Inferior parietal cortex (tissue), 1 donor: Measurements from ENCODE around the gene RIPOR1.
"Not testable (repeated sequence)": the region's sequence is repeated elsewhere in the genome, so short reads cannot be mapped to it uniquely, and the experiment has no call there.

Source experiments
- DNase-seq: peaks from one replicate; pipeline ENCODE4 v3.0.0-alpha.2; 2016; ENCODE audit errors: extremely low spot score

The RIPOR1 gene, protein sequence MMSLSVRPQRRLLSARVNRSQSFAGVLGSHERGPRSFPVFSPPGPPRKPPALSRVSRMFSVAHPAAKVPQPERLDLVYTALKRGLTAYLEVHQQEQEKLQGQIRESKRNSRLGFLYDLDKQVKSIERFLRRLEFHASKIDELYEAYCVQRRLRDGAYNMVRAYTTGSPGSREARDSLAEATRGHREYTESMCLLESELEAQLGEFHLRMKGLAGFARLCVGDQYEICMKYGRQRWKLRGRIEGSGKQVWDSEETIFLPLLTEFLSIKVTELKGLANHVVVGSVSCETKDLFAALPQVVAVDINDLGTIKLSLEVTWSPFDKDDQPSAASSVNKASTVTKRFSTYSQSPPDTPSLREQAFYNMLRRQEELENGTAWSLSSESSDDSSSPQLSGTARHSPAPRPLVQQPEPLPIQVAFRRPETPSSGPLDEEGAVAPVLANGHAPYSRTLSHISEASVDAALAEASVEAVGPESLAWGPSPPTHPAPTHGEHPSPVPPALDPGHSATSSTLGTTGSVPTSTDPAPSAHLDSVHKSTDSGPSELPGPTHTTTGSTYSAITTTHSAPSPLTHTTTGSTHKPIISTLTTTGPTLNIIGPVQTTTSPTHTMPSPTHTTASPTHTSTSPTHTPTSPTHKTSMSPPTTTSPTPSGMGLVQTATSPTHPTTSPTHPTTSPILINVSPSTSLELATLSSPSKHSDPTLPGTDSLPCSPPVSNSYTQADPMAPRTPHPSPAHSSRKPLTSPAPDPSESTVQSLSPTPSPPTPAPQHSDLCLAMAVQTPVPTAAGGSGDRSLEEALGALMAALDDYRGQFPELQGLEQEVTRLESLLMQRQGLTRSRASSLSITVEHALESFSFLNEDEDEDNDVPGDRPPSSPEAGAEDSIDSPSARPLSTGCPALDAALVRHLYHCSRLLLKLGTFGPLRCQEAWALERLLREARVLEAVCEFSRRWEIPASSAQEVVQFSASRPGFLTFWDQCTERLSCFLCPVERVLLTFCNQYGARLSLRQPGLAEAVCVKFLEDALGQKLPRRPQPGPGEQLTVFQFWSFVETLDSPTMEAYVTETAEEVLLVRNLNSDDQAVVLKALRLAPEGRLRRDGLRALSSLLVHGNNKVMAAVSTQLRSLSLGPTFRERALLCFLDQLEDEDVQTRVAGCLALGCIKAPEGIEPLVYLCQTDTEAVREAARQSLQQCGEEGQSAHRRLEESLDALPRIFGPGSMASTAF

DNA sequence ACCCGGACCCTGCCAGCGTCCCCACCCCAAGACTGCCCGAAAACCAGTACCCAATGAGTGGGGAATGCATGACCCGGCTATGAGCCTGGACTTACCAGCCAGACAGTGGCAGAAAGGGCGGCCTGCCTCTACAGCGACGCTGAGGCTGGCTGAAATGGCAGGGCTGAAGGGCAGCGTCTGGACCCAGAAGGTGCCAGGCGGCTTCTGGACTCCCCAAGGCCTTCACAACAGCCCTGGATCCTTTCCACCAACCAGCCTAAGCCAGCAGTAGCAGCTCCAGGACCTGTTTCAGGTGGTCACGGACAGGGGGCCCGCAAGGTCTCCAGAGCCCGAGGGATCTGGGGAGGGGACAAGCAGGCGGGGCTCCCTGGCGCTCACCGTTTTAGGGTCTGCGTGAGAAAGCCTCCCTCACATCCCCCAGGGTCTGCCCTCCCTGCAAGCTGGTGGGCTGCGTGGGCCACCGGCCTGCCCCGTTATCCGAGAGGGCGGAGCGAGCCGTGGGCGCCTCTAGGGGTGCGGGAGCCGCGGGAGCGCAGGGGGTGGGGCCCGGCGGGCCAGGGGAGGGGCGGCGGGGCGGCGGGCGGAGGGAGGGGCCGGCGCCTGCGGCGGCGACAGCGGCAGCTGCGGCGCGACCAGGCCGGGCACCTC is at the start of gene RIPOR1:
TSS of gene RIPOR1 (plus strand) at position 608 of the 648 bp plus-strand sequence. CDS start 9,618 bp downstream, outside the sequence.
- DNase-seq, result no peak

GRCh38 chr16:67480833-67481560 is 47.6 kb upstream of the RIPOR1 start, which contains the start of gene ATP6V0D1:
ATP6V0D1 (minus strand) TSS chr16:67481157; CDS start chr16:67481086, 71 bp downstream.
- DNase-seq, result peak; percentile 99

DNA sequence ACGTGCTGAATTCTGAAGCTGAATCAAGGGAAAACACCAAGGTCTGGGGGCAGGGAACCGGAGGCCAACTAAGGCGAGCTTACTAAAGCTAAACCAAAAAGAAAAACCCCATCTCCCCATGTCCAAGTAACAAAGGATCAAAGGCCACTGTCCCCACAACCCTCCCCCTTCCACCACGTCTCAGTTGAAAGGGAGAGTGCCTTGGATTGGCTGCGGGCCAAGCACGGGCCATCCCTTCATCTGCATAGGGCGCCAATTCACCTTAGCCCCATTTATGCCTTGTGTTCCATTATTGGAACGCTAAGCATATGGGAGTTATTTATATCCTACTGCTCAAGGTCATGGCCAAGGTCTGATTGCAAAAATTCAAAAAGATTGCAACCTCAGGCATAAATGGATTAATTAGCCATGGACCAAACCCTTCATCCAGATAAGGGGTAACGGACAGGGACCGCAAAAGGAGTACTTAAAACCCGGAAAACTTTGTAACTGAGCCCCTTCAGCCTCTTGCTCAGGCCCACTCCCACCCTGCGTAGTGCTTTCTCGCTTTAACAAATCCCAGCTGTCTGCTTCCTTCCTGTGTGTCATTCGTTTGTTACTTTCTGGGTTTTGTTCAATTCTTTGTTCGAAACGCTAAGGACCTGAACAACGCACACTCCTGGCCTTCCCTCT is 46.9 kb upstream of the RIPOR1 start:
- peak; percentile 32 for DNase-seq

- DNase-seq, result no peak
Observed at GRCh38 chr16:67482233-67482924, 46.2 kb upstream of the RIPOR1 start.

DNA sequence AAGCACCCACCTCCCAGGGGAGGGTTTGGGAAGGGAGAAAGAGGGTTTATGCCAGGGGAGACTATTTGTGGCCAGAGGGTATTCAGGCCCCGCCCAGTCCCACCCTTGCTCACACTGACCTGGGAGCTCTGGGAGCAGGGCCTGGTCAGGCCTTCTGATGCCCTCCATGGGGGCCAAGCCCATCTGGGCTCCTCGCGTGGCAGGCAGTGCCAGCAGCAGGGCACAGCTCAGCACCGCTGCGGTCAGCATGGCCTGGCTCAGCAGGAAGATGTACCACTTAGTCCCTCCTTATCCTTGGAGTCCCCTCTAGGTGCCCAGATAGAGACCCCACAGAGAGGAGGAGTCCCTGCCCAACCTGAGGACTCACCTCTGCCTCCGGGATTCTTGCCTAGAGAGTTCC is 45.5 kb upstream of the RIPOR1 start, which contains the start of gene AGRP:
TSS of gene AGRP (minus strand) at position 398 of the 400 bp plus-strand sequence. CDS start at position 249, 149 bp downstream.
- DNase-seq, result no peak

GRCh38 chr16:67483731-67484525 is 44.7 kb upstream of the RIPOR1 start:
- no peak for DNase-seq

DNA sequence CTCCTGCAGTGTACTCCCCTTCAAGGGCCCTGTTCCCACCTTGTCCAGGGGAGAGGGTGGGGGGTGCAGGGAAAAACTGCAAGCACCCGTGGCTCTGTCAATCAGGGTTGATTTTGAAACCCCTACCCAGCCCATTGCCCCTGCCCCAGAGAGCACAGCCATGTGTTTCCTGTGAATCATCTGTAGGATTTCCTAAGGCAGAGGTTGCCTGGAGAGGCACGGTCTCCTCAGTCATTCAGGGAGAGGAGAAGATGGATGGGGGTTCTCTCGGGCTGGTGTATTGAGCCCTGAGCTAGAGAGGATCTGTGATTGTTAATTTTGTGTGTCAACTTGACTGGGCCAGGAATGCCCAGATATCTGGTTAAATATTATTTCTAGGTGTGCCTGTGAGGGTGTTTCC is 41.8 kb upstream of the RIPOR1 start:
- DNase-seq, result no peak

DNA sequence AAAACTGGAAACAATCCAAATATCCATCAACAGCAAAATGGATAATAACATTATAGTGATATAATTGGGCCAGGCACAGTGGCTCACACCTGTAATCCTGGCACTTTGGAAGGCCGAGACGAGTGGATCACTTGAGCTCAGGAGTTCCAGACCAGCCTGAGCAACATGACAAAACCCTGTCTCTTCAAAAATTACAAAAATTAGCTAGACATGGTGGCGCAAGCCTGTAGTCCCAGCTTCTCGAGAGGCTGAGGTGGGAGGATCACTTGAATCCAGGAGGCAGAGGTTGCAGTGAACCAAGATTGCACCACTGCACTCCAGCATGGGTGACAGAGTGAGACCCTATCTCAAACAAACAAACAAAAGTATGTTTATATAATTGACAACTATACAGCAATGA is 41.1 kb upstream of the RIPOR1 start:
- DNase-seq, result not testable (repeated sequence)

- DNase-seq, result no peak
Observed at GRCh38 chr16:67489401-67490083, 39.1 kb upstream of the RIPOR1 start.

DNA sequence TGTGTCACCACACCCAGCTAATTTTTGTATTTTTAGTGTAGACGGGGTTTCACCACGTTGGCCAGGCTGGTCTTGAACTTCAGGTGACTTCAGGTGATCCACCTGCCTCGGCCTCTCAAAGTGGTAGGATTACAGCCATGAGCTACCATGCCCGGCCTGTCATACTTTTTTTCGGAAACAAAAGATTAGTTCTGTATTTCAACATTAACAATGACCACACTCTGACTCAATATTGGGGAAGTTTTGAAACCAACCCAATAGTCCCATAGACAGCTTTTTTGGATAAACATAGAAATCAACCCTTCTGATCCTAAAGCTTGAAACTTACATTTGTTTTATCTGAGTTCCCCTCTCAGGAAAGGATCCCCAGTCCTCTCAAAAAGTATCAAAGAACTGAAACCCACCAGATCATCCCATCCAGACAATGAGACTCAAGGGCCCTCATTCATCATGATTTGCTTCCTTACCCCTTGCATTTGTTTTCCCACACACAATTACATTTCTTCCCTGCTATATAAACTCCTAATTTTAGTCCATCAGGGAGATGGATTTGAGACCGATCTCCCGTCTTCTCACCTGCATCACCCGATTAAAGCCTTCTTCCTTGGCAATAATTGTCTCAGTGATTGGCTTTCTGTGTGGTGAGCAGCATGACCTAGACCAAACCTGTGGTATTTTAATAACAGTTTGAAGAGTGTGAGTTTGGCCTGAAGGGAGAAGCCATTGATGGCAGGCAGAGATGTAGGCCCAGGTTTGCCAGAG is 38.1 kb upstream of the RIPOR1 start:
- DNase-seq, result no peak

DNA sequence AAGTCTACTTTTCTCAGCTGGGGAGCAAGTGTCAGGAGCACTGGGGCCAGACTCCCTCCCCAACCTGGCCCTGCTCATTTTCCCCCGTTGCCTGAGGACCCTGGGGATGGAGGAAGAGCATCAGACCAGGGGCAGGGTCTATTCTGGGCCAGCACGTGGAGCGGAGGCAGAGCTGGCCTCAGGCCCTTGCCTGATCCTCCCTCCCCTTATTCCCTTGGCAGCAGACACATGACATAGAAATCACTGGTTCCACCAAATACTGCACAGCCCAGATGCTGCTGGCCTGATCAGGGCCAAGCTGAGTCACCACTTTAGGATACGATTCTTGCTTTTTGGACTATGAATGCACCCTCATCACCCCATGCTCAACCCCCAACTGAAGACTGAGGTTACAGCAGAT is 29.5 kb upstream of the RIPOR1 start:
- no peak for DNase-seq

DNA sequence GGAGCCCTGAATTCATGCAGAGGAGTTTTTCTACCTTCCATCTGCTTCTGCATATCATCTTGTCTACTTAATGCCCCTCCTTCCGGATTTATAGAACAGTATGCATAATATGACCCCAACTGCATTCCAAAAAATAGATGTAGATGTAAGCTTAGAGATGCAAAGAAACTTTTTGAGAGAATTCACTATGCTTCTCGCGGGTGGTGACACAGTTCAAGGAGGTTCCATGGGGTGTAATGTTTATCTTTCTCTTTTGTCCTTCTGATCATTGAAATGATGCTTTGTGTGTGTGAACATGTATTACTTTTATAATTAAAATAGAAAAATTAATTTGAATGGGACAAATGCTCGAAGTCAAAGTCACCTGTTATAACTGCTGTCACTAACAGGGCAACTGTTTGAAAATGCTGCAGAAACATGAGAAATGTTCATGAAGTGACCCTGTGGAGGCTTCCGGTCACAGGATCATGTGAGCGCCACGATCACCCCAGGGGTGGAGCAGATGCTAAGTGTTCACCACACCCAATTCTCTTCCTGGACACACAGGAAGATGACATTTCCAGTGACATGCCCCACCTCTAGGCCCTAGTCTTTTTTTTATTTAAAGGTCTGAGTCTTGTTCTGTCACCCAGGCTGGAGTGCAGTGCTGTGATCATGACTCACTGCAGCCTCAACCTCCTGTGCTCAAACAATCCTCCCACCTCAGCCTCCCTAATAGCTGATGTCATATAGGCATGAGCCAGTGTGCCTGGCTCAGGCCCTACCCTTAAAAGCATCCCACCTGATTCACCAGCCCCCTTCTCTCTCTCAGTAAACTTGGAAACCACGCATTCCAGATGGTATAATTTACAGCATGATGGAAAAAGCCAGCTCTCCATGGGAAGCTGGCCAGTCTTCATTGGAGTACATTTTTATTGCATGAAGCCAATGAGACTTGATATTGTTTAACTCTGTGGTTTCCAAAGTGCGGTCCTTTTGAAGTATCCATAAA is 24.3 kb upstream of the RIPOR1 start:
- peak; percentile 36 for DNase-seq

DNA sequence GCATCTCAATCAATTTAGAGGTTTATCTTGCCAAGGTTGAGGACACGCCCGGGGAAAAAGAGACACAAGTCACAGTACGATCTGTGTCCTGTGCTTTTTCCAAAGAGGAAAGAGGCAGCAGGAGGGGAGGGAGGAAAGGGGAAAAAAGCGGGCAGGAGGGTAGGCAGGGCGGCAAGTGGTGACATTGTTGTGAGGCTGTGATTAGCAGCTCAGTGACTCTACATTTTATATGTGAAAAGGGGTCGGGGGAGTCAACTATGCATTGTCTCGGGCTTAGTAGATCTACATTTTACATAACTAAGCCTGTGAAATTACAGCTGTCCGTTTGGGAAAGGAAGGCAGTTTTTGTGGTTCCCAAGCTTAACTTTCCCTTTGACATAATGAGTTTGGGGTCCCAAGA is 22.2 kb upstream of the RIPOR1 start:
- DNase-seq, result no peak

GRCh38 chr16:67509016-67509415 is 19.6 kb upstream of the RIPOR1 start:
- no peak for DNase-seq

DNA sequence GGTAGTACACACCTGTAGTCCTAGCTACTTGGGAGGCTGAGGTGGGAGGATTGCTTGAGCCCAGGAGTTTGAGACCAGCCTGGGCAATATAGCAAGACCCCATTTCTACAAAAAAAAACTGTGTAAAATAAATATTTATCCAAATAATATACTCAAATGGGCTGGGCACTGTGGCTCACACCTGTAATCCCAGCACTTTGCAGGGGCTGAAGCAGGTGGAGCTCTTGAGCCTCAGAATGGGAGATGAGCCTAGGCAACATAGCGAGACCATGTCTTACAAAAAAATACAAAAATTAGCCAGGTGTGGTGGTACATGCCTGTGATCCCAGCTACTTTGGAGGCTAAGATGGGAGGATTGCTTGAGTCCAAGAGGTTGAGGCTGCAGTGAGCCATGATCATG is 14.7 kb upstream of the RIPOR1 start:
- DNase-seq, result not testable (repeated sequence)

- peak; percentile 77 for DNase-seq
Observed at GRCh38 chr16:67514382-67514828, 14.2 kb upstream of the RIPOR1 start.
